Activated T-helper 2 cell treated with anti-CD3 and anti-CD28 coated beads, Interferon-gamma antibody, Interleukin-2, Interleukin-4, amounts not matched to agents 10 μg/mL and 5 μg/mL and 100 μg/mL, durations not matched to agents 14 hours and 24 hours and 36 hours (primary cell): ENCODE results near the gene CCNL1. TPM values are rescaled to one million over a fixed set of nuclear protein-coding genes. Genes with fewer than 3 reads are reported as not detected.
"Not testable (repeated sequence)": the region's sequence is repeated elsewhere in the genome, so short reads cannot be mapped to it uniquely, and the experiment has no call there.

Experiments used
- DNase-seq: peaks from one replicate; pipeline ENCODE4 v3.0.0; 2021; ENCODE audit warnings: low spot score
- H3K27ac Mint-ChIP-seq: one replicate; pipeline ENCODE4 v1.8.0; 2021; ENCODE audit warnings: mixed read lengths
- H3K27me3 Mint-ChIP-seq: one replicate; pipeline ENCODE4 v1.8.0; 2021; ENCODE audit warnings: low read depth, mixed read lengths
- H3K36me3 Mint-ChIP-seq: one replicate; pipeline ENCODE4 v1.8.0; 2021; ENCODE audit warnings: low read depth, mixed read lengths
- H3K4me1 Mint-ChIP-seq: one replicate; pipeline ENCODE4 v1.8.0; 2021; ENCODE audit warnings: low read depth, mixed read lengths
- H3K4me3 Mint-ChIP-seq: one replicate; pipeline ENCODE4 v1.8.0; 2021; ENCODE audit warnings: low read depth, mild to moderate bottlenecking, moderate library complexity, mixed read lengths
- H3K9me3 Mint-ChIP-seq: one replicate; pipeline ENCODE4 v1.8.0; 2021; ENCODE audit warnings: mixed read lengths
- intact Hi-C: fragments of 100-400 bp; cut with micrococcal nuclease; formaldehyde crosslinking; loops from one replicate; pipeline ENCODE4 v1.15.1; 2023
- total RNA-seq: library from RNA; stranded (reverse); gene quantifications from 2 replicates; pipeline ENCODE4 v1.2.3, GENCODE V29; 2022

Gene CCNL1
- total RNA-seq, 1 donor from 2014 or later: 167 TPM

DNA sequence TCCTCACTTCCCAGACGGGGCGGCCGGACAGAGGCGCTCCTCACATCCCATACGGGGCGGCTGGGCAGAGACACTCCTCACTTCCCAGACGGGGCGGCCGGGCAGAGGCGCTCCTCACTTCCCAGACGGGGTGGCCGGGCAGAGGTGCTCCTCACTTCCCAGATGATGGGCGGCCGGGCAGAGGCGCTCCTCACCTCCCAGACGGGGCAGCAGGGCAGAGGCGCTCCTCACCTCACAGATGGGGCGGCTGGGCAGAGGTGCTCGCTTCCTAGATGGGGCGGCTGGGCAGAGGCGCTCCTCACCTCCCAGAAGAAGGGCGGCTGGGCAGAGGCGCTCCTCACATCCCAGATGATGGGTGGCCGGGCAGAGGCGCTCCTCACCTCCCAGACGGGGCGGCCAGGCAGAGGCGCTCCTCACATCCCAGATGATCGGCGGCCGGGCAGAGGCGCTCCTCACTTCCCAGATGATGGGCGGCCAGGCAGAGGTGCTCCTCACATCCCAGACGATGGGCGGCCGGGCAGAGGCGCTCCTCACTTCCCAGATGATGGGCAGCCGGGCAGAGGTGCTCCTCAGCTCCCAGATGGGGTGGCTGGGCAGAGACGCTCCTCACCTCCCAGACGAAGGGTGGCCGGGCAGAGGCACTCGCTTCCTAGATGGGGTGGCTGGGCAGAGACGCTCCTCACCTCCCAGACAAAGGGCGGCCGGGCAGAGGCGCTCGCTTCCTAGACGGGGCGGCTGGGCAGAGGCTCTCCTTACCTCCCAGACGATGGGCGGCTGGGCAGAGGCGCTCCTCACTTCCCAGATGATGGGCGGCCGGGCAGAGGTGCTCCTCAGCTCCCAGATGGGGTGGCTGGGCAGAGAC lies 18.8 kb upstream of the CCNL1 start:
- H3K4me3 Mint-ChIP-seq, DNase-seq, H3K27me3 Mint-ChIP-seq, H3K27ac Mint-ChIP-seq, intact Hi-C loops: not testable (repeated sequence)
- H3K9me3 Mint-ChIP-seq: peaks cover 36% of the 10 kb centered on the region
- H3K4me1 Mint-ChIP-seq: peaks cover 22% of the 10 kb centered on the region
- peaks cover 57% of the 10 kb centered on the region for H3K36me3 Mint-ChIP-seq

DNA sequence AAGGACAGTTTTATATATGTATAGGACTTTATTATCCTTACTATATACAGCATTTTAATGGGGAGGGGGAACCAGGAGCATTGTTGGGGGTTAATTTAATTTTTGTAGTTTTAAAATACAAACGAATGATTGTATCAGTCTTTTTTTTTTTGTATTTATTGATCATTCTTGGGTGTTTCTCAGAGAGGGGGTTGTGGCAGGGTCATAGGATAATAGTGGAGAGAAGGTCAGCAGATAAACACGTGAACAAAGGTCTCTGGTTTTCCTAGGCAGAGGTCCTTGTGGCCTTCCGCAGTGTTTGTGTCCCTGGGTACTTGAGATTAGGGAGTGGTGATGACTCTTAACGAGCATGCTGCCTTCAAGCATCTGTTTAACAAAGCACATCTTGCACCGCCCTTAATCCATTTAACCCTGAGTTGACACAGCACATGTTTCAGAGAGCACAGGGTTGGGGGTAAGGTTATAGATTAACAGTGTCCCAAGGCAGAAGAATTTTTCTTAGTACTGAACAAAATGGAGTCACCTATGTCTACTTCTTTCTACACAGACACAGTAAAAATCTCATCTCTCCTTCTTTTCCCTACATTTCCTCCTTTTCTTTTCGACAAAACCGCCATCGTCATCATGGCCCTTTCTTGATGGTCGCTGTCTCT lies 18.0 kb upstream of the CCNL1 start:
- H3K27ac Mint-ChIP-seq, H3K27me3 Mint-ChIP-seq, H3K4me3 Mint-ChIP-seq, intact Hi-C loops, DNase-seq: not testable (repeated sequence)
- H3K9me3 Mint-ChIP-seq: peaks cover 27% of the 10 kb centered on the region
- peaks cover 24% of the 10 kb centered on the region for H3K4me1 Mint-ChIP-seq
- H3K36me3 Mint-ChIP-seq: peaks cover 49% of the 10 kb centered on the region

DNA sequence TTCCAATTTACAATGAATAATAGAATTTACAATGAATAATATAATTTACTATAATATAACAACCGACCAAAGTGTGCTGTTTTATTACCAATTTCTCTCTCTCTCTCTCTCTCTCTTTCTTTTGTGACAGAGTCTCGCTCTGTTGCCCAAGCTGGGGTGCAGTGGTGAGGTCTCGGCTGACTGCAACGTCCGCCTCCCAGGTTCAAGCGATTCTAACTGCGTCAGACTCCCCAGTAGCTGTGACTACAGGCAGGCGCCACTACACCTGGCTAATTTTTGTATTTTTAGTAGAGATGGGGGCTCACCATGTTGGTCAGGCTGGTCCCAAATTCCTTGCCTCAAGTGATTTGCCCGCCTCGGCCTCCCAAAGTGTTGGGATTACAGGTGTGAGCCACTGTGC lies 17.0 kb upstream of the CCNL1 start:
- no peaks in the 10 kb centered on the region for H3K27me3 Mint-ChIP-seq
- H3K4me1 Mint-ChIP-seq: peaks cover 27% of the 10 kb centered on the region
- peak overlapping the region; percentile 67 for H3K4me3 Mint-ChIP-seq
- intact Hi-C loops: no loop called here
- H3K27ac Mint-ChIP-seq: no peak overlapping the region
- H3K9me3 Mint-ChIP-seq: peaks cover 21% of the 10 kb centered on the region
- no peak for DNase-seq
- peaks cover 42% of the 10 kb centered on the region for H3K36me3 Mint-ChIP-seq

DNA sequence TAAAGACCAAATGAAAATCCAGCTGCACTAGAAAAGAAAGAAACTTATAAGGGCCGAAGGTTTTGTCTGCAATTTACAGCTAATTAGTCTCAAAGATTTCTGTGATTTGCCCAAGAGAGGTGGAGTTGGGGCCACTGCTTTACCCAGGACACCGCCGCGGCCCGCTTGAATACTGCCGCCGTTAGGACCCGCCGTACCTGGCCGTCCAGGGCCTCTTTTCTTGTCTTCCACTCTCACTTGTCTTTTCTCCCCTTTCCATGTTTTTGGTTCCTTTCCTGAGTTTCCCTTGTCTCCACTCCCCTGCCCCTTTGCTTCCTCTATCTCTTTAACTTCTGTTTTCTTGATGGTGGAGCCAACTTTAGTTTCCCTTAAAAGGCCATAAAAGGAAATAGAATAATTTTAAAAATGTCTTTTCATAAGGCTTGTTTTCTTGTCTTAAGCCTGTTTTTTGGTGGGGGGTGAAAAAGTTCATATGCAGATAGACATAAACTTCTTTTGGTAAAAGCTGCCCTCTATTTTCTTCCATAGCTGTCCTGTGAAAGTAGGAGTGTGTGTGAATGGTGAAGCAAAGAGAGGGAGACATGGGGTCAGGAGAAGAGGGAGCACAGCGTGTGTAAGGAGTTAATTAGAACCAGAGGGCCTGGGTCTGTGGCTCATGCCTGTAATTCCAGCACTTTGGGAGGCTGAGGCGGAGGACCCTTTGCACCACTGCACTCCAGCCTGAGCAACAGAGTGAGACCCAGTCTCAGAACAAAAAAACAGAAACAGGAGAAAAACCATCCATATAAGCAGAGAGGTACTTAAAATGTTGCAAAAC lies 16.0 kb upstream of the CCNL1 start:
- intact Hi-C loops: loop anchor here (1.0 to 2.0 kb wide), 8 partner anchors 16 to 621 kb away; partner anchors contain the start of genes CCNL1, SSR3 and TIPARP
- no peak for DNase-seq
- Mint-ChIP-seq H3K4me1 (peaks cover 34% of the 10 kb centered on the region), H3K27me3 (no peaks in the 10 kb centered on the region), H3K9me3 (peaks cover 21% of the 10 kb centered on the region), H3K27ac (peak overlapping the region; percentile 96), H3K4me3 (peak overlapping the region; percentile 97), H3K36me3 (peaks cover 38% of the 10 kb centered on the region)

DNA sequence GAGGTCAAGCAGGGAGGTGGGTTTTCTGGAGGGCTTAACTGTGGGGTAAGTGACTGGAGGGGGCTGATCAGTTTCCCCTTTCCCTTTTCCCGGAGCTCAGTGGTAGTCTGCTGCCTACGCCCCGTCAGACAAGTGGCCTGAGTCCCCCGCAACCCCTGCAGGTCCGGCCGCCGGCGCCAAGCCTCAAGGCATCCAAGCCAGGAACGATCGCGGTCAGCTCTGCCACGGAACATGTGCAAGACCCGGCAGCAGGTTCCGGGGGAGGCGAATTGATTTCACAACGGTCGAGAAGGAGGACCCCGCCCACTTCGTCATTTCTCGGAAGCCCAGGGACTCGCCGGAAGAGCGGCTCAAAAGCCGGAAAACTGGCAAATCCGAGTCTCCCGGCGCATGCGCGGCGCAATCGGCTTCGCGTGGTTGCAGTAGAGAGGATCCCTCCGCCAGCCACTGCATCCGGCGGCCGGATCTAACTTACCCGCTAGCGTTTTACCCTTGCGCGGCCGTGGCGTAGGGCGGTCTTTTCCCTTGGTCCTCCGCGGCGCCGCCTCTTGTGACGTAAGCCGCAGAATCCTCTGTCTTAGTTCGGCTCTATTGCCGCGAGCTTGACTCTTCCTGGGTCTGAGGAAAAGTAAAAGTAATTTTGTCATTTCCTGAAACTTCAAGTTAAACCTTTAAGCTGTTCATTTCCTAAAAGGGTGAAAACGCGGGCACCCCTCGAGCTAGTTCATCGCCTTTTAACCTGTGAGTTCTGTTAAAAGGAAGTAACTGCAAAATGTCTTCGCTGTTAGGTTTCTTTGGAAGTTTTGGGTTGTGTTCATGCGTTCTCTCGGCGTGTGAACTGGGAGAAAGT lies 14.9 kb upstream of the CCNL1 start:
- intact Hi-C loops: loop anchor here (1.0 to 2.0 kb wide), 8 partner anchors 15 to 620 kb away; partner anchors contain the start of genes CCNL1, SSR3 and TIPARP
- DNase-seq: peak; percentile 99
- H3K27ac Mint-ChIP-seq: peak overlapping the region; percentile 96
- no peaks in the 10 kb centered on the region for H3K27me3 Mint-ChIP-seq
- peaks cover 12% of the 10 kb centered on the region for H3K9me3 Mint-ChIP-seq
- H3K36me3 Mint-ChIP-seq: peaks cover 29% of the 10 kb centered on the region
- peak overlapping the region; percentile 97 for H3K4me3 Mint-ChIP-seq
- peaks cover 38% of the 10 kb centered on the region for H3K4me1 Mint-ChIP-seq

DNA sequence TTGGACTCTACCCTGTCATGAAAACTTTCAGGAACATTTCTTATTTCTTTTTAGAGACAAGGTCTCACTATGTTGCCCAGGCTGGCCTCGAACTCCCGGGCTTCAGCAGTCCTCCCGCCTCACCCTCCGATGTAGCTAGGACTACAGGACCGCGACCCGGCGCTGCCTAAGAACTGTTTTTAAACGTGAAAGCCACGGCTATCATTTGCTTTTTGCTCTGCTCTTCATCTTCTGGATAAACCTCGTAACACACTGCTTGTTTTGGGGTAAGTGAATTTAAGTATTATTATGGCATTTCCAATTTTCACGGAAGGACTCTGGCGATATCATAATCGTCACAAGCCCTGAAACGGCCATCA lies 14.3 kb upstream of the CCNL1 start:
- no peak for DNase-seq
- Mint-ChIP-seq H3K36me3 (peaks cover 23% of the 10 kb centered on the region), H3K27me3 (no peaks in the 10 kb centered on the region), H3K4me3 (peak overlapping the region; percentile 97), H3K9me3 (peaks cover 9% of the 10 kb centered on the region), H3K27ac (peak overlapping the region; percentile 96), H3K4me1 (peaks cover 38% of the 10 kb centered on the region)
- intact Hi-C loops: loop anchor here (2.0 kb wide), 2 partner anchors 27 to 53 kb away; no protein-coding TSS in a partner anchor

DNA sequence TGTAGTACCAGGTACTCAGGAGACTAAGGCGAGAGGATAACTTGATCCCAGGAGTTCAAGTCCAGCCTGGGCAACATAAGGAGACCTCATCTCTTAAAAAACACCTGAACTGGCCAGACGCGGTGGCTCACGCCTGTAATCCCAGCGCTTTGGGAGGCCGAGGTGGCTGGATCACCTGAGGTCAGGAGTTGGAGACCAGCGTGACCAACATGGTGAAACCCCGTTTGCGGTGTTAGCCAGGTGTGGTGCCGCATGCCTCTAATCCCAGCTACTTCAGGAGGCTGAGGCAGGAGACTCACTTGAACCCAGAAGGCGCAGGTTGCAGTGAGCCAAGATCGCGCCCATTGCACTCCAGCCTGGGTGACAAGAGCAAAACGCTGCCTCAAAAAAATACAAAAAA lies 13.4 kb upstream of the CCNL1 start:
- H3K4me3 Mint-ChIP-seq, H3K9me3 Mint-ChIP-seq, H3K27me3 Mint-ChIP-seq, H3K27ac Mint-ChIP-seq, DNase-seq, intact Hi-C loops: not testable (repeated sequence)
- Mint-ChIP-seq H3K4me1 (peaks cover 38% of the 10 kb centered on the region), H3K36me3 (peaks cover 21% of the 10 kb centered on the region)

DNA sequence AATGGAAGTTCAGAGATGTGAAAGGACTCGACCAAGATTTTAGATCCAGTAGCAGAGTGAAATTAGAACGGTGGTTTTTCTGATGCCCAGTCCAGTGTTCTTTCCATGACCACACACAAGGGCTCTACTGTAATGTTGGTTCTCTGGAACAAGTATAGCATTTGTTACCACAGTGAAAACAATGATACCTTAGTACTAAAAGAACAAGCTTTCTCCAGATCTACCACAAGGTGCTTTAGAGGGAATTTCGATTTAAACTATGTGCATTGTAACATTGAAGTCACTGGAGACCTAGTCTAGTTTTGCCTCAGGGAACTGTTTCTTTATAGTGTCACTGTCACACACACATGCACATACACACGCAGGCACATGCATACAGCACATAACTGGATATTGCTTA lies 12.8 kb upstream of the CCNL1 start:
- peak overlapping the region; percentile 31 for H3K4me3 Mint-ChIP-seq
- H3K27me3 Mint-ChIP-seq: no peaks in the 10 kb centered on the region
- DNase-seq: no peak
- peaks cover 38% of the 10 kb centered on the region for H3K4me1 Mint-ChIP-seq
- intact Hi-C loops: no loop called here
- peaks cover 4% of the 10 kb centered on the region for H3K9me3 Mint-ChIP-seq
- H3K27ac Mint-ChIP-seq: peak overlapping the region; percentile 51
- H3K36me3 Mint-ChIP-seq: peaks cover 15% of the 10 kb centered on the region

DNA sequence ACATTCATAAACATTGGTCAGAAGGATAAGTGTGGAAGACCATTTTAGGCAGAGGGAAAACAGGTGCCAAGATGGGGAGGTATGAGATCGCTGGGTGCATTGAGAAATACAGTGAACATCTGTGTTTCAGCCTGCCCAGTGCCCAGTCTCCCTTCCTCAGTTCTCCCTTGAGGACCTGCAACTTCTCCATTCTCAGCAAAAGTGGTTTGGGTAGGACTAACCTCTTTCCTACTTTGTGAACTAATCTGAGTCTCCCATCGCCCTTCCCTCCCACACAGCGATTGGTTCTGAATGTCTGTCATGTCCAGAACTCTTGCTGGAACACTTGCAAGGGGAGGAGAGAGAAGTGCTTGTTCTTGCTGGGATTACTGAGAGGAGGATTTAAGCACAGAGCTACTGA lies 10.9 kb upstream of the CCNL1 start:
- Mint-ChIP-seq H3K36me3 (peaks cover 2% of the 10 kb centered on the region), H3K27ac (peak overlapping the region; percentile 10), H3K9me3 (no peaks in the 10 kb centered on the region), H3K27me3 (no peaks in the 10 kb centered on the region), H3K4me1 (peaks cover 36% of the 10 kb centered on the region), H3K4me3 (no peak overlapping the region)
- intact Hi-C loops: no loop called here
- no peak for DNase-seq

DNA sequence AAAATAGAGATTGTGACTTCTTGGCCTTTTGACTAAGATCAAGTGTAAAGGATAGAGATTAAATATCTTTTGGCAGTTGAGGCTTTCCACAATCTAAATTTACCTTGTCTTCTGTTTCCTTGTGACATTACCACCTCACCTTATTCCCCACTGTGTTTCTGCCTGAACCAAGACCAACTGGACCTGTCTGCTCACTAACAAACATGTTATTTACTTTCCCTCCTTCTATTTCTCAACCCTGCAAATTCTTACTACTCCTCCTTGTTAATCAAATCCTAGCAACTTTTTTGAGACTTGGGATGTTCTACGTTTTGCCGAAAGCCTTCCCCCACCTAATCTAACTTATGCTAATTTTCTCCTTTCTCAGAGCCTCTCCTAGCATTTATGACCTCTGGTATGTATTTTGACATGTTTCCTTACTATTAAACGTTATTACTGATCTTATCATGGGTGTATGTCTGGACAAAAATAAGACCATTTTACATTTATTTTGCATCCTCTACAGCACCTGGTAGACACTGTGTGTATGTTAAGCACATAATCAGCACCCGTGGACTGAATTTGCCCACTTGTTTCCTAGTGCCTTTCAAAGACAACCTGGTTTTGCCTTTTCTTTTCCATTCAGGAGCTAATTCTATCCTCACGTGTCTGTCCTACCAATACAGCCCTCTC lies 7.6 kb upstream of the CCNL1 start:
- intact Hi-C loops: no loop called here

DNA sequence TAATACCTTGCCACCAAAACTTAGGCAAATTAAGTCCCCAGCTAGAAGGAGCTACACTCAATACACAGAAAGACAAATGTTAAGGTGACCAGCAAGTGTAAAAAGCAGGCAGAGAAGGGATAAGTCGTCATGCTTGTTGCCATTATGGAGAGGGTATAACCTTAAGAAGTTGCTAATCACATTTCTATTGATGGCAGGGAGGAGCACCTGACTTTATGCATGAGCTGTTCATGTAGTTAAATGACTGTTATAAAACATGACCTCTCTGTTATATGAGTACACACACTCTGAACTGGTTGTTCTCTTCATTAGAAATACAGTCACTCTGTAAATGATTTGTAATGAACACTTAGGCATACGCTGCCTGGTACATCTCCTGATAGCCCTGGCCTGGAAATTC lies 6.6 kb upstream of the CCNL1 start:
- no peaks in the 10 kb centered on the region for H3K27me3 Mint-ChIP-seq
- intact Hi-C loops: no loop called here

More for the DNA sequence above, 7.6 kb upstream of the CCNL1 start:
- no peak for DNase-seq
- Mint-ChIP-seq H3K4me1 (peaks cover 31% of the 10 kb centered on the region), H3K4me3 (no peak overlapping the region), H3K9me3 (no peaks in the 10 kb centered on the region), H3K36me3 (peaks cover 3% of the 10 kb centered on the region), H3K27me3 (no peaks in the 10 kb centered on the region), H3K27ac (no peak overlapping the region)

More for the DNA sequence above, 6.6 kb upstream of the CCNL1 start:
- no peak overlapping the region for H3K27ac Mint-ChIP-seq
- no peak for DNase-seq
- H3K9me3 Mint-ChIP-seq: no peaks in the 10 kb centered on the region
- H3K36me3 Mint-ChIP-seq: peaks cover 8% of the 10 kb centered on the region
- peaks cover 31% of the 10 kb centered on the region for H3K4me1 Mint-ChIP-seq
- no peak overlapping the region for H3K4me3 Mint-ChIP-seq
